ENCODE measurements around the gene NACAD.

DNA sequence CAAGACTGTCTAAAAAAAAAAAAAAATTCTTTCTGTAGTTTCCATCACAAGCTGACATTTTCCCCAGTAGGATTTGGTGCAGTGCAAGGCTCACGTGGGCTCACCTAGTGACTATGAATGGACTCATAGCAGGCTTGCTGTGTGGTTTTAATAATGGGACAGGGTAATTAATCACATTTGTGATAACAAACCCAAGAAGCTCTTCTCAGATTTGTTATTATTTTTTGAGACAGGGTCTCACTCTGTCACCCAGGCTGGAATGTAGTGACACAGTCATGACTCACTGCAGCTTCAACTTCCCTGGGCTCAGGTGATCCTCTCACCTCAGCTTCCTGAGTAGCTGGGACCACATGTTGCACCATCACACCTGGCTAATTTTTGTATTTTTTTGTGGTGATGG is 40.0 kb downstream of the NACAD start:
- TF ChIP-seq, protein P1, sequence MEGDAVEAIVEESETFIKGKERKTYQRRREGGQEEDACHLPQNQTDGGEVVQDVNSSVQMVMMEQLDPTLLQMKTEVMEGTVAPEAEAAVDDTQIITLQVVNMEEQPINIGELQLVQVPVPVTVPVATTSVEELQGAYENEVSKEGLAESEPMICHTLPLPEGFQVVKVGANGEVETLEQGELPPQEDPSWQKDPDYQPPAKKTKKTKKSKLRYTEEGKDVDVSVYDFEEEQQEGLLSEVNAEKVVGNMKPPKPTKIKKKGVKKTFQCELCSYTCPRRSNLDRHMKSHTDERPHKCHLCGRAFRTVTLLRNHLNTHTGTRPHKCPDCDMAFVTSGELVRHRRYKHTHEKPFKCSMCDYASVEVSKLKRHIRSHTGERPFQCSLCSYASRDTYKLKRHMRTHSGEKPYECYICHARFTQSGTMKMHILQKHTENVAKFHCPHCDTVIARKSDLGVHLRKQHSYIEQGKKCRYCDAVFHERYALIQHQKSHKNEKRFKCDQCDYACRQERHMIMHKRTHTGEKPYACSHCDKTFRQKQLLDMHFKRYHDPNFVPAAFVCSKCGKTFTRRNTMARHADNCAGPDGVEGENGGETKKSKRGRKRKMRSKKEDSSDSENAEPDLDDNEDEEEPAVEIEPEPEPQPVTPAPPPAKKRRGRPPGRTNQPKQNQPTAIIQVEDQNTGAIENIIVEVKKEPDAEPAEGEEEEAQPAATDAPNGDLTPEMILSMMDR (IDR thresholded peaks at IDR 0.05): no peak
- TF ChIP-seq ZFX (IDR thresholded peaks at IDR 0.05; ENCODE audit: borderline replicate concordance): no peak
